ENCODE results near the gene POLR3GL. TPM values are rescaled to one million over a fixed set of nuclear protein-coding genes. Genes with fewer than 3 reads are reported as not detected.
A peak's percentile ranks its signal among the peaks of the same experiment; 100 is the strongest.

The POLR3GL gene
- polyA plus RNA-seq, 1 experiment = 25.0 TPM

DNA sequence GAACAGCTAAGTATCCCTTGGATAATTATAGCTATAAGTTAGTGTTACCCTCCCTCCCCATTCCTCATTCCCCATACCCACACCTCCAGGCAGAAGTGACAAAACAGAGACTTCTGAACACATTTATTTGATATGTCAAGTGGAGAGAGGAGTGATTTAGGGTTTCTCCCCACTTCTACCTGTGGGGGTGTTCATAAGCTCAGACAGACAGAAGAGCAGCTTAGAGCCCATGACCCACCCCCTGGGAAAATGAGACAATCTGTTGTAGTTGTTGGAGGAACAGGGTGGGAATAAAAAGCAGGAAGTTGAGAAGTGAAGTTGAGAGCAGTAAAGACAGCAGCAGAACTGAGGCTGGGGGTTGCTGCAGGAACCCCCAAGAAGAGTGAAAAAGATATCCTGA is 5.2 kb upstream of the POLR3GL start:
- POLR2A ChIA-PET = no interaction called here
- Histone ChIP-seq H3K9me3 (ENCODE audit: control insufficient read depth, insufficient read depth, low read length) (no peaks in the 10 kb centered on the region; the same call in 1 of the 2 replicates), H3K4me3 (ENCODE audit: low read depth, low read length) (no peak overlapping the region), H3K27ac (ENCODE audit: low read depth, low read length) (no peak overlapping the region), H3K27me3 (ENCODE audit: control insufficient read depth, insufficient read depth, low read length) (no peaks in the 10 kb centered on the region)
- CTCF ChIA-PET = interaction anchor here (0.5 to 0.9 kb wide), 2 partner anchors 55 to 79 kb away, joined by 3 to 6 read pairs; no protein-coding TSS in a partner anchor
- DNase-seq (ENCODE audit: low read depth, low spot score) = no peak
- no peak for TF ChIP-seq CTCF (IDR thresholded peaks at IDR 0.05; ENCODE audit: low read depth, low read length)

DNA sequence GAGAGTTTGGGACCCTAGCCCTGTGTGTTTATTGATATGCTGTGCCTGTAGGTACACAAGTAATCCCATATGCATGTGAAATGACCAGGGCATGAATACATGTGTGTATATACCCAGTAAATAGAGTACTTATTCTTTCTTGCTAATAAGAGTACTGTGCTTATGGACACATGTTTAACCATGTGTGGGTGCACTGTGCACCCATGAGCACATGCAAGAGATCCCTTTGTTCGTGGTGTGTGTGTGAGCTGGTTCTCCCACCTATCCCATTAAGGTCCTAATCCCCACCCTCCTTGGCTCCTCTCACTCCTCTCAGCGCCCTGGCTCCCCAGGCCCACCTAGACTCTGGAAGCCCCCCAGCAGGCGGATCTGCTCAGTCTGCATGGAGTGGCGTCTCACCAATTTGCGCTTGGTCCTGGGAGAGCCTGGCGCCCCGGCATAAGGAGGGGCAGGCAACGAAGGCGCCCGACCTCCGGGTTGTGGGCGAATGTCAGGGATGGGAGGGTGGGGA is 4.5 kb upstream of the POLR3GL start:
- Histone ChIP-seq H3K9me3 (ENCODE audit: control insufficient read depth, insufficient read depth, low read length) (no peaks in the 10 kb centered on the region; the same call in 1 of the 2 replicates), H3K27me3 (ENCODE audit: control insufficient read depth, insufficient read depth, low read length) (no peaks in the 10 kb centered on the region), H3K4me3 (ENCODE audit: low read depth, low read length) (peak overlapping the region; percentile 72), H3K27ac (ENCODE audit: low read depth, low read length) (no peak overlapping the region)
- CTCF ChIA-PET = interaction anchor here (0.5 kb wide), 1 partner anchor 78 kb away, joined by 3 read pairs; no protein-coding TSS in a partner anchor
- POLR2A ChIA-PET = no interaction called here
- no peak for DNase-seq (ENCODE audit: low read depth, low spot score)
- no peak for TF ChIP-seq CTCF (IDR thresholded peaks at IDR 0.05; ENCODE audit: low read depth, low read length)

- Histone ChIP-seq H3K27ac (ENCODE audit: low read depth, low read length) (peak overlapping the region; percentile 25), H3K4me3 (ENCODE audit: low read depth, low read length) (peak overlapping the region; percentile 72), H3K9me3 (ENCODE audit: control insufficient read depth, insufficient read depth, low read length) (no peaks in the 10 kb centered on the region; the same call in 1 of the 2 replicates), H3K27me3 (ENCODE audit: control insufficient read depth, insufficient read depth, low read length) (no peaks in the 10 kb centered on the region)
- no peak for DNase-seq (ENCODE audit: low read depth, low spot score)
- TF ChIP-seq CTCF (IDR thresholded peaks at IDR 0.05; ENCODE audit: low read depth, low read length) = peak; percentile 26
- POLR2A ChIA-PET = no interaction called here
- CTCF ChIA-PET = no interaction called here
Measured at GRCh38 chr1:145960468-145961108, 3.9 kb upstream of the POLR3GL start.

- ChIA-PET CTCF (interaction anchor here (2.0 kb wide), 1 partner anchor 16 kb away, joined by 7 read pairs; no protein-coding TSS in a partner anchor), POLR2A (no interaction called here)
- TF ChIP-seq CTCF (IDR thresholded peaks at IDR 0.05; ENCODE audit: low read depth, low read length) = no peak
- no peak for DNase-seq (ENCODE audit: low read depth, low spot score)
- Histone ChIP-seq H3K27ac (ENCODE audit: low read depth, low read length) (peak overlapping the region; percentile 25), H3K4me3 (ENCODE audit: low read depth, low read length) (peak overlapping the region; percentile 72), H3K27me3 (ENCODE audit: control insufficient read depth, insufficient read depth, low read length) (no peaks in the 10 kb centered on the region), H3K9me3 (ENCODE audit: control insufficient read depth, insufficient read depth, low read length) (no peaks in the 10 kb centered on the region; the same call in 1 of the 2 replicates)
Measured at GRCh38 chr1:145961109-145961424, 3.4 kb upstream of the POLR3GL start.

GRCh38 chr1:145961425-145962156 is 2.9 kb upstream of the POLR3GL start:
- TF ChIP-seq CTCF (IDR thresholded peaks at IDR 0.05; ENCODE audit: low read depth, low read length) = no peak
- POLR2A ChIA-PET = interaction anchor here (1.9 to 3.5 kb wide), 2 partner anchors 70 to 102 kb away, joined by 10 to 15 read pairs; partner anchors contain the start of gene PIAS3
- H3K9me3 ChIP-seq (ENCODE audit: control insufficient read depth, insufficient read depth, low read length) = no peaks in the 10 kb centered on the region; the same call in 1 of the 2 replicates
- CTCF ChIA-PET = interaction anchor here (2.0 kb wide), 1 partner anchor 16 kb away, joined by 7 read pairs; no protein-coding TSS in a partner anchor
- H3K4me3 ChIP-seq (ENCODE audit: low read depth, low read length) = peak overlapping the region; percentile 72
- no peaks in the 10 kb centered on the region for H3K27me3 ChIP-seq (ENCODE audit: control insufficient read depth, insufficient read depth, low read length)
- DNase-seq (ENCODE audit: low read depth, low spot score) = no peak
- peak overlapping the region; percentile 78 for H3K27ac ChIP-seq (ENCODE audit: low read depth, low read length)
